D721Med (cell line): ENCODE measurements around the gene MAVS.

Experiments used
- DNase-seq: peaks from one replicate; pipeline ENCODE4 v3.0.0; 2011; ENCODE audit warnings: low spot score; ENCODE audit not compliant: insufficient read length
- FAIRE-seq: peaks from 2 replicates; lab custom pipeline; 2011; peaks lifted over from hg19 to GRCh38; lab: Jason Lieb, UNC
- TF ChIP-seq, protein P1 (sequence below): IDR thresholded peaks from 2 replicates; pipeline ENCODE4 v1.5.1; 2012; ENCODE audit warnings: mild to moderate bottlenecking, control low read depth; ENCODE audit not compliant: insufficient read depth; ENCODE audit errors: missing control alignments

MAVS gene

GRCh38 chr20:3846740-3847428 is at the start of gene MAVS:
Gene MAVS (plus strand): TSS chr20:3846834. CDS start chr20:3854625, 7,791 bp downstream.
- FAIRE-seq (no peak), DNase-seq (peak; percentile 71)
- TF ChIP-seq, protein P1, sequence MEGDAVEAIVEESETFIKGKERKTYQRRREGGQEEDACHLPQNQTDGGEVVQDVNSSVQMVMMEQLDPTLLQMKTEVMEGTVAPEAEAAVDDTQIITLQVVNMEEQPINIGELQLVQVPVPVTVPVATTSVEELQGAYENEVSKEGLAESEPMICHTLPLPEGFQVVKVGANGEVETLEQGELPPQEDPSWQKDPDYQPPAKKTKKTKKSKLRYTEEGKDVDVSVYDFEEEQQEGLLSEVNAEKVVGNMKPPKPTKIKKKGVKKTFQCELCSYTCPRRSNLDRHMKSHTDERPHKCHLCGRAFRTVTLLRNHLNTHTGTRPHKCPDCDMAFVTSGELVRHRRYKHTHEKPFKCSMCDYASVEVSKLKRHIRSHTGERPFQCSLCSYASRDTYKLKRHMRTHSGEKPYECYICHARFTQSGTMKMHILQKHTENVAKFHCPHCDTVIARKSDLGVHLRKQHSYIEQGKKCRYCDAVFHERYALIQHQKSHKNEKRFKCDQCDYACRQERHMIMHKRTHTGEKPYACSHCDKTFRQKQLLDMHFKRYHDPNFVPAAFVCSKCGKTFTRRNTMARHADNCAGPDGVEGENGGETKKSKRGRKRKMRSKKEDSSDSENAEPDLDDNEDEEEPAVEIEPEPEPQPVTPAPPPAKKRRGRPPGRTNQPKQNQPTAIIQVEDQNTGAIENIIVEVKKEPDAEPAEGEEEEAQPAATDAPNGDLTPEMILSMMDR: no peak

DNA sequence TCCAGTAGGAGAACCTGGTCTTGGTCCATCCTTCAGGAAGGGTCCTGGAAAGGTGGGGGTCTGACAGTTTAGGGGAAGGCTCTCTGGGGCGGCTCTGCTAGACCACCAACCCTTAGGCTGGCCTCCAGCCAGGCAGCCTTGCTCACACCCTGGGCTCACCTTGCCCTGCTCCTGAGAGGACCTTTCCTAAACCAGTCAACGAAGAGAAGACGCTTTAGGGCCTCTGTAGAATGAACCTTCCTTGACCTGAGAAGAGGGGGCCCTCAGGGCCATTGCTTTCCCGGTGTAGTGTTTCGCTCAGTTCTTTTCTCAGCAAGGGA is 49.4 kb upstream of the MAVS start:
- TF ChIP-seq, protein P1: no peak
- FAIRE-seq (no peak), DNase-seq (no peak)

GRCh38 chr20:3797592-3798372 is 48.9 kb upstream of the MAVS start:
- DNase-seq: no peak
- FAIRE-seq: no peak
- TF ChIP-seq, protein P1: no peak

GRCh38 chr20:3798373-3798768 is 48.3 kb upstream of the MAVS start:
- no peak for FAIRE-seq
- TF ChIP-seq, protein P1: no peak

GRCh38 chr20:3798908-3799248 is 47.8 kb upstream of the MAVS start:
- FAIRE-seq (no peak), DNase-seq (no peak)
- TF ChIP-seq, protein P1: no peak

More at GRCh38 chr20:3798373-3798768, 48.3 kb upstream of the MAVS start:
- no peak for DNase-seq

GRCh38 chr20:3800256-3800877 is 46.3 kb upstream of the MAVS start:
- DNase-seq (no peak), FAIRE-seq (no peak)
- TF ChIP-seq, protein P1: no peak
